GM23248 (cell line): ENCODE results near the gene RTN3. TPM values are rescaled to one million over a fixed set of nuclear protein-coding genes. Genes with fewer than 3 reads are reported as not detected.

ENCODE experiments used
- DNase-seq: peaks from one replicate; pipeline ENCODE4 v3.0.0-alpha.2; 2015
- H2AFZ ChIP-seq: fragments of 200-600 bp; sonication (generic); 2 replicates; pipeline ENCODE4 v1.6.1; 2016; ENCODE audit warnings: antibody characterized with exemption
- H3F3A ChIP-seq: fragments of 200-600 bp; sonication (generic); 2 replicates; pipeline ENCODE4 v1.6.1; 2016; ENCODE audit warnings: mild to moderate bottlenecking, antibody characterized with exemption, mixed run types; ENCODE audit not compliant: insufficient read depth
- H3K27ac ChIP-seq: fragments of 200-600 bp; sonication (generic); 2 replicates; pipeline ENCODE4 v1.5.1; 2016; ENCODE audit warnings: mild to moderate bottlenecking
- H3K27me3 ChIP-seq: fragments of 200-600 bp; sonication (generic); replicated peaks from 2 replicates; pipeline ENCODE4 v1.6.1; 2016; ENCODE audit warnings: mild to moderate bottlenecking; ENCODE audit not compliant: insufficient read depth
- H3K36me3 ChIP-seq: fragments of 200-600 bp; sonication (generic); 2 replicates; pipeline ENCODE4 v1.6.1; 2016; ENCODE audit warnings: low read depth, mild to moderate bottlenecking
- H3K4me1 ChIP-seq: fragments of 200-600 bp; sonication (generic); 2 replicates; pipeline ENCODE4 v1.6.1; 2016; ENCODE audit warnings: mild to moderate bottlenecking; ENCODE audit not compliant: insufficient read depth
- H3K4me2 ChIP-seq: fragments of 200-600 bp; sonication (generic); one replicate; pipeline ENCODE4 v1.6.1; 2016; ENCODE audit warnings: mild to moderate bottlenecking; ENCODE audit not compliant: unreplicated experiment
- H3K4me3 ChIP-seq: fragments of 200-600 bp; sonication (generic); 2 replicates; pipeline ENCODE4 v1.5.1; 2016; ENCODE audit warnings: mild to moderate bottlenecking
- H3K79me2 ChIP-seq: fragments of 200-600 bp; sonication (generic); 2 replicates; pipeline ENCODE4 v1.6.1; 2016; ENCODE audit warnings: mild to moderate bottlenecking; ENCODE audit not compliant: insufficient read depth
- H3K9ac ChIP-seq: fragments of 200-600 bp; sonication (generic); 2 replicates; pipeline ENCODE4 v1.6.1; 2016; ENCODE audit warnings: mild to moderate bottlenecking
- H3K9me2 ChIP-seq: fragments of 200-600 bp; sonication (generic); 2 replicates; pipeline ENCODE4 v1.6.1; 2016; ENCODE audit warnings: mixed run types, mild to moderate bottlenecking, moderate library complexity; ENCODE audit not compliant: insufficient read depth
- H3K9me3 ChIP-seq: fragments of 200-600 bp; sonication (generic); one replicate; pipeline ENCODE4 v1.6.1; 2017; ENCODE audit warnings: low read depth
- H4K20me1 ChIP-seq: fragments of 200-600 bp; sonication (generic); 2 replicates; pipeline ENCODE4 v1.6.0; 2016; ENCODE audit not compliant: insufficient read depth
- EZH2 ChIP-seq: fragments of 200-600 bp; sonication (generic); IDR thresholded peaks from 2 replicates; pipeline ENCODE4 v1.6.1; 2018; ENCODE audit warnings: antibody characterized with exemption, mild to moderate bottlenecking; ENCODE audit not compliant: insufficient read depth, poor library complexity, severe bottlenecking
- EZH2phosphoT487 ChIP-seq: fragments of 200-600 bp; sonication (generic); IDR thresholded peaks from 2 replicates; pipeline ENCODE4 v1.6.1; 2018; ENCODE audit warnings: antibody characterized with exemption, moderate library complexity, mild to moderate bottlenecking, low read depth; ENCODE audit not compliant: insufficient read depth
- WGBS, 2 experiments: methylation state at CpG; one replicate each; pipeline ENCODE4 v1.1.6; 2015 to 2017; ENCODE audit warnings: low lambda C conversion rate in 2 of 2, low coverage in 1 of 2; ENCODE audit errors: missing lambda C conversion rate in 2 of 2; 5-methylcytosine and 5-hydroxymethylcytosine counted together
- in situ Hi-C: fragments of 300-500 bp; cut with MboI; formaldehyde crosslinking; loops from 2 replicates; pipeline ENCODE4 v1.15.0; 2020
- polyA plus RNA-seq: library from polyadenylated mRNA; unstranded; fragments of >200 nt; fragmentation: Nextera tagmentation; extraction: Ambion mirVana; gene quantifications from 2 replicates; pipeline ENCODE4 v1.2.1, GENCODE V29; 2016
- total RNA-seq: library from RNA; depleted of rRNA; stranded (reverse); fragments of >200 nt; shearing (Covaris generic); gene quantifications from 2 replicates; pipeline ENCODE4 v1.2.3, GENCODE V29; 2014

The RTN3 gene
- total and polyA plus RNA-seq, 2 experiments from 2014 or later = 113 to 123 TPM

GRCh38 chr11:63738720-63739360 lies 57.5 kb downstream of the RTN3 start:
- in situ Hi-C loops = loop anchor here (25.0 kb wide), 1 partner anchor 252 kb away; the partner anchor contains the start of gene PLAAT5
- H3K27me3 ChIP-seq = no peaks in the 10 kb centered on the region

GRCh38 chr11:63745304-63746170 lies 64.2 kb downstream of the RTN3 start:
- no peak overlapping the region for H3K4me2 ChIP-seq
- in situ Hi-C loops = loop anchor here (25.0 kb wide), 1 partner anchor 258 kb away; the partner anchor contains the start of gene PLAAT5
- no peak overlapping the region for H2AFZ ChIP-seq
- H3K9me3 ChIP-seq = no peaks in the 10 kb centered on the region
- no peaks in the 10 kb centered on the region for H3K27me3 ChIP-seq
- TF ChIP-seq EZH2phosphoT487 = no peak
- TF ChIP-seq EZH2 = no peak
- no peaks in the 10 kb centered on the region for H3K36me3 ChIP-seq
- no peaks in the 10 kb centered on the region for H3K9me2 ChIP-seq
- H4K20me1 ChIP-seq = peaks cover 11% of the 10 kb centered on the region; the same call in 1 of the 2 replicates
- no peak overlapping the region for H3K9ac ChIP-seq
- 91 to 94% methylated on average over 13 of the region's 13 CpGs for WGBS, 2 experiments
- H3K79me2 ChIP-seq = peaks cover 76% of the 10 kb centered on the region
- H3F3A ChIP-seq = no peaks in the 10 kb centered on the region
- no peak overlapping the region for H3K4me3 ChIP-seq
- peak; percentile 15 for DNase-seq
- H3K4me1 ChIP-seq = no peaks in the 10 kb centered on the region
- H3K27ac ChIP-seq = no peak overlapping the region

More at GRCh38 chr11:63738720-63739360, 57.5 kb downstream of the RTN3 start:
- Histone ChIP-seq H2AFZ (no peak overlapping the region), H3K9ac (no peak overlapping the region), H3K27ac (no peak overlapping the region), H3F3A (peaks cover 14% of the 10 kb centered on the region; the same call in 1 of the 2 replicates), H3K4me2 (no peak overlapping the region), H3K9me3 (no peaks in the 10 kb centered on the region), H3K36me3 (no peaks in the 10 kb centered on the region), H4K20me1 (no peaks in the 10 kb centered on the region), H3K79me2 (peaks cover 72% of the 10 kb centered on the region), H3K9me2 (no peaks in the 10 kb centered on the region), H3K4me3 (no peak overlapping the region), H3K4me1 (peaks cover 7% of the 10 kb centered on the region; the same call in 1 of the 2 replicates)
- whole genome bisulfite sequencing, 2 experiments = 11% methylated on average over 8 of the region's 8 CpGs
- TF ChIP-seq EZH2phosphoT487 = no peak
- TF ChIP-seq EZH2 = no peak
- DNase-seq = peak; percentile 75

- TF ChIP-seq EZH2 = no peak
- TF ChIP-seq EZH2phosphoT487 = no peak
- peaks cover 8% of the 10 kb centered on the region for H3K36me3 ChIP-seq
- H3K9ac ChIP-seq = no peak overlapping the region
- no peaks in the 10 kb centered on the region for H3K27me3 ChIP-seq
- no peak overlapping the region for H3K4me2 ChIP-seq
- H3K27ac ChIP-seq = no peak overlapping the region
- H3K9me2 ChIP-seq = no peaks in the 10 kb centered on the region
- in situ Hi-C loops = loop anchor here (25.0 kb wide), 1 partner anchor 260 kb away; the partner anchor contains the start of gene PLAAT5
- 18 to 24% methylated on average over 3 of the region's 3 CpGs for WGBS, 2 experiments
- H3K79me2 ChIP-seq = peaks cover 73% of the 10 kb centered on the region
- H3K4me3 ChIP-seq = no peak overlapping the region
- no peak overlapping the region for H2AFZ ChIP-seq
- no peaks in the 10 kb centered on the region for H3K4me1 ChIP-seq
- H3F3A ChIP-seq = no peaks in the 10 kb centered on the region
- no peaks in the 10 kb centered on the region for H3K9me3 ChIP-seq
- peaks cover 11% of the 10 kb centered on the region; the same call in 1 of the 2 replicates for H4K20me1 ChIP-seq
- DNase-seq = peak; percentile 43
Measured at GRCh38 chr11:63747011-63747410, 65.7 kb downstream of the RTN3 start.

GRCh38 chr11:63749624-63750023 lies 68.3 kb downstream of the RTN3 start:
- Histone ChIP-seq H3K9me2 (no peaks in the 10 kb centered on the region), H4K20me1 (peaks cover 11% of the 10 kb centered on the region; the same call in 1 of the 2 replicates), H3K4me1 (no peaks in the 10 kb centered on the region), H3K4me3 (no peak overlapping the region), H3K27ac (no peak overlapping the region), H3F3A (no peaks in the 10 kb centered on the region), H2AFZ (no peak overlapping the region), H3K27me3 (no peaks in the 10 kb centered on the region), H3K4me2 (no peak overlapping the region), H3K9me3 (no peaks in the 10 kb centered on the region), H3K9ac (no peak overlapping the region), H3K36me3 (peaks cover 11% of the 10 kb centered on the region), H3K79me2 (peaks cover 52% of the 10 kb centered on the region)
- WGBS, 2 experiments = 90 to 94% methylated on average over 4 of the region's 4 CpGs
- in situ Hi-C loops = loop anchor here (25.0 kb wide), 1 partner anchor 262 kb away; the partner anchor contains the start of gene PLAAT5
- TF ChIP-seq EZH2 = no peak
- no peak for TF ChIP-seq EZH2phosphoT487
- DNase-seq = no peak
